Keratinocyte (primary cell): ENCODE measurements around the gene SETBP1.

Experiments
- CTCF ChIP-seq, 3 experiments: IDR thresholded peaks in 1 of 3; conservative IDR thresholded peaks in 1 of 3; optimal IDR thresholded peaks in 1 of 3; 2 replicates in 2 of 3; 3 replicates in 1 of 3; pipeline versions ENCODE3 to v1.5.1; 2011; ENCODE audit warnings: low read length in 3 of 3, mild to moderate bottlenecking in 3 of 3, moderate library complexity in 2 of 3, control low read depth in 1 of 3, inconsistent platforms in 1 of 3; ENCODE audit not compliant: insufficient read depth in 2 of 3; ENCODE audit errors: extremely low read depth in 1 of 3
- EZH2 ChIP-seq: IDR thresholded peaks from one replicate; pipeline ENCODE4 v1.6.1; 2012; ENCODE audit warnings: inconsistent platforms, mild to moderate bottlenecking, low read length, moderate library complexity

- no peak for TF ChIP-seq CTCF (optimal IDR thresholded peaks at IDR 0.05 in 1 of 3, IDR thresholded peaks at IDR 0.05 in 1 of 3, conservative IDR thresholded peaks at IDR 0.05 in 1 of 3; ENCODE audit: extremely low read depth in 1 of 3, insufficient read depth in 2 of 3, low read length in 3 of 3)
- TF ChIP-seq EZH2: no peak
Measured at GRCh38 chr18:44699572-44700261, 19.0 kb downstream of the SETBP1 start.
